ENCODE results near the gene NPAS3.

The NPAS3 gene

GRCh38 chr14:33808187-33808586 is 869.5 kb downstream of the NPAS3 start:
- ChIA-PET POLR2A (no interaction called here), CTCF (interaction anchor here (0.6 to 2.0 kb wide), 3 partner anchors 15 to 308 kb away, joined by 3 to 6 read pairs (median 3); no protein-coding TSS in a partner anchor)
- no peak overlapping the region for H3K4me3 ChIP-seq (ENCODE audit: low read depth, low read length)
- TF ChIP-seq, protein P1, sequence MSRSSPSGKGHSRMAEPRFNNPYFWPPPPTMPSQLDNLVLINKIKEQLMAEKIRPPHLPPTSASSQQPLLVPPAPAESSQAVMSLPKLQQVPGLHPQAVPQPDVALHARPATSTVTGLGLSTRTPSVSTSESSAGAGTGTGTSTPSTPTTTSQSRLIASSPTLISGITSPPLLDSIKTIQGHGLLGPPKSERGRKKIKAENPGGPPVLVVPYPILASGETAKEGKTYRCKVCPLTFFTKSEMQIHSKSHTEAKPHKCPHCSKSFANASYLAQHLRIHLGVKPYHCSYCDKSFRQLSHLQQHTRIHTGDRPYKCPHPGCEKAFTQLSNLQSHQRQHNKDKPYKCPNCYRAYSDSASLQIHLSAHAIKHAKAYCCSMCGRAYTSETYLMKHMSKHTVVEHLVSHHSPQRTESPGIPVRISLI (tag by site-specific recombination; IDR thresholded peaks at IDR 0.05): no peak
- TF ChIP-seq ZNF501 (tag by site-specific recombination; IDR thresholded peaks at IDR 0.05) (no peak), ZNF394 (tag by site-specific recombination; IDR thresholded peaks at IDR 0.05; ENCODE audit: borderline replicate concordance) (no peak), SETDB1 (IDR thresholded peaks at IDR 0.05; ENCODE audit: insufficient read length, low read length) (no peak), RBAK (tag by site-specific recombination; IDR thresholded peaks at IDR 0.05) (no peak), ZNF707 (tag by site-specific recombination; IDR thresholded peaks at IDR 0.05) (no peak), ZNF211 (tag by site-specific recombination; IDR thresholded peaks at IDR 0.05; ENCODE audit: low read depth) (no peak), WT1 (tag by site-specific recombination; IDR thresholded peaks at IDR 0.05) (no peak), ZNF768 (tag by site-specific recombination; IDR thresholded peaks at IDR 0.05) (no peak), ZFP37 (tag by site-specific recombination; IDR thresholded peaks at IDR 0.05) (no peak), ZNF280C (tag by site-specific recombination; IDR thresholded peaks at IDR 0.05) (no peak), ZNF2 (tag by site-specific recombination; IDR thresholded peaks at IDR 0.05) (no peak), REPIN1 (tag by site-specific recombination; IDR thresholded peaks at IDR 0.05; ENCODE audit: low read depth) (no peak), ZNF174 (tag by site-specific recombination; IDR thresholded peaks at IDR 0.05) (no peak)
- TF ChIP-seq, protein P2, sequence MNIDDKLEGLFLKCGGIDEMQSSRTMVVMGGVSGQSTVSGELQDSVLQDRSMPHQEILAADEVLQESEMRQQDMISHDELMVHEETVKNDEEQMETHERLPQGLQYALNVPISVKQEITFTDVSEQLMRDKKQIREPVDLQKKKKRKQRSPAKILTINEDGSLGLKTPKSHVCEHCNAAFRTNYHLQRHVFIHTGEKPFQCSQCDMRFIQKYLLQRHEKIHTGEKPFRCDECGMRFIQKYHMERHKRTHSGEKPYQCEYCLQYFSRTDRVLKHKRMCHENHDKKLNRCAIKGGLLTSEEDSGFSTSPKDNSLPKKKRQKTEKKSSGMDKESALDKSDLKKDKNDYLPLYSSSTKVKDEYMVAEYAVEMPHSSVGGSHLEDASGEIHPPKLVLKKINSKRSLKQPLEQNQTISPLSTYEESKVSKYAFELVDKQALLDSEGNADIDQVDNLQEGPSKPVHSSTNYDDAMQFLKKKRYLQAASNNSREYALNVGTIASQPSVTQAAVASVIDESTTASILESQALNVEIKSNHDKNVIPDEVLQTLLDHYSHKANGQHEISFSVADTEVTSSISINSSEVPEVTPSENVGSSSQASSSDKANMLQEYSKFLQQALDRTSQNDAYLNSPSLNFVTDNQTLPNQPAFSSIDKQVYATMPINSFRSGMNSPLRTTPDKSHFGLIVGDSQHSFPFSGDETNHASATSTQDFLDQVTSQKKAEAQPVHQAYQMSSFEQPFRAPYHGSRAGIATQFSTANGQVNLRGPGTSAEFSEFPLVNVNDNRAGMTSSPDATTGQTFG (tag by site-specific recombination; IDR thresholded peaks at IDR 0.05; ENCODE audit: borderline replicate concordance): no peak
- TF ChIP-seq, protein P3, sequence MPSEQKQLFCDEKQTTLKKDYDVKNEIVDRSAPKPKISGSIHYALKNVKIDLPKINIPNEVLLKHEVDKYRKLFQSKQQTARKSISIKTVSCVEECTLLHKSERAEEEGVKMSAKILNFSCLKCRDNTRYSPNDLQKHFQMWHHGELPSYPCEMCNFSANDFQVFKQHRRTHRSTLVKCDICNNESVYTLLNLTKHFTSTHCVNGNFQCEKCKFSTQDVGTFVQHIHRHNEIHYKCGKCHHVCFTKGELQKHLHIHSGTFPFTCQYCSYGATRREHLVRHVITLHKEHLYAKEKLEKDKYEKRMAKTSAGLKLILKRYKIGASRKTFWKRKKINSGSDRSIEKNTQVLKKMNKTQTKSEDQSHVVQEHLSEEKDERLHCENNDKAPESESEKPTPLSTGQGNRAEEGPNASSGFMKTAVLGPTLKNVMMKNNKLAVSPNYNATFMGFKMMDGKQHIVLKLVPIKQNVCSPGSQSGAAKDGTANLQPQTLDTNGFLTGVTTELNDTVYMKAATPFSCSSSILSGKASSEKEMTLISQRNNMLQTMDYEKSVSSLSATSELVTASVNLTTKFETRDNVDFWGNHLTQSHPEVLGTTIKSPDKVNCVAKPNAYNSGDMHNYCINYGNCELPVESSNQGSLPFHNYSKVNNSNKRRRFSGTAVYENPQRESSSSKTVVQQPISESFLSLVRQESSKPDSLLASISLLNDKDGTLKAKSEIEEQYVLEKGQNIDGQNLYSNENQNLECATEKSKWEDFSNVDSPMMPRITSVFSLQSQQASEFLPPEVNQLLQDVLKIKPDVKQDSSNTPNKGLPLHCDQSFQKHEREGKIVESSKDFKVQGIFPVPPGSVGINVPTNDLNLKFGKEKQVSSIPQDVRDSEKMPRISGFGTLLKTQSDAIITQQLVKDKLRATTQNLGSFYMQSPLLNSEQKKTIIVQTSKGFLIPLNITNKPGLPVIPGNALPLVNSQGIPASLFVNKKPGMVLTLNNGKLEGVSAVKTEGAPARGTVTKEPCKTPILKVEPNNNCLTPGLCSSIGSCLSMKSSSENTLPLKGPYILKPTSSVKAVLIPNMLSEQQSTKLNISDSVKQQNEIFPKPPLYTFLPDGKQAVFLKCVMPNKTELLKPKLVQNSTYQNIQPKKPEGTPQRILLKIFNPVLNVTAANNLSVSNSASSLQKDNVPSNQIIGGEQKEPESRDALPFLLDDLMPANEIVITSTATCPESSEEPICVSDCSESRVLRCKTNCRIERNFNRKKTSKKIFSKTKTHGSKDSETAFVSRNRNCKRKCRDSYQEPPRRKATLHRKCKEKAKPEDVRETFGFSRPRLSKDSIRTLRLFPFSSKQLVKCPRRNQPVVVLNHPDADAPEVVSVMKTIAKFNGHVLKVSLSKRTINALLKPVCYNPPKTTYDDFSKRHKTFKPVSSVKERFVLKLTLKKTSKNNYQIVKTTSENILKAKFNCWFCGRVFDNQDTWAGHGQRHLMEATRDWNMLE (tag by site-specific recombination; conservative IDR thresholded peaks at IDR 0.05; ENCODE audit: low read depth): no peak
- TF ChIP-seq, protein P4, sequence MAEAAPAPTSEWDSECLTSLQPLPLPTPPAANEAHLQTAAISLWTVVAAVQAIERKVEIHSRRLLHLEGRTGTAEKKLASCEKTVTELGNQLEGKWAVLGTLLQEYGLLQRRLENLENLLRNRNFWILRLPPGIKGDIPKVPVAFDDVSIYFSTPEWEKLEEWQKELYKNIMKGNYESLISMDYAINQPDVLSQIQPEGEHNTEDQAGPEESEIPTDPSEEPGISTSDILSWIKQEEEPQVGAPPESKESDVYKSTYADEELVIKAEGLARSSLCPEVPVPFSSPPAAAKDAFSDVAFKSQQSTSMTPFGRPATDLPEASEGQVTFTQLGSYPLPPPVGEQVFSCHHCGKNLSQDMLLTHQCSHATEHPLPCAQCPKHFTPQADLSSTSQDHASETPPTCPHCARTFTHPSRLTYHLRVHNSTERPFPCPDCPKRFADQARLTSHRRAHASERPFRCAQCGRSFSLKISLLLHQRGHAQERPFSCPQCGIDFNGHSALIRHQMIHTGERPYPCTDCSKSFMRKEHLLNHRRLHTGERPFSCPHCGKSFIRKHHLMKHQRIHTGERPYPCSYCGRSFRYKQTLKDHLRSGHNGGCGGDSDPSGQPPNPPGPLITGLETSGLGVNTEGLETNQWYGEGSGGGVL (tag by site-specific recombination; IDR thresholded peaks at IDR 0.05): no peak
- H3K9me3 ChIP-seq (ENCODE audit: control insufficient read depth, insufficient read depth, low read depth, low read length): no peaks in the 10 kb centered on the region
- H3K27ac ChIP-seq (ENCODE audit: extremely low read depth, low read depth, low read length): no peak overlapping the region
- no peaks in the 10 kb centered on the region for H3K4me1 ChIP-seq (ENCODE audit: control insufficient read depth, insufficient read depth, low read length)
- no peaks in the 10 kb centered on the region for H3K36me3 ChIP-seq (ENCODE audit: control insufficient read depth in 2 of 2, insufficient read depth in 1 of 2, low read length in 2 of 2)
